HCT116 (cell line): ENCODE results near the gene NPAS4.

Experiments used
- ATF3 ChIP-seq: IDR thresholded peaks from 2 replicates; pipeline ENCODE4 v1.6.1; 2012
- CEBPB ChIP-seq: IDR thresholded peaks from 2 replicates; pipeline ENCODE4 v1.6.1; 2012; ENCODE audit warnings: low read depth
- CTCF ChIP-seq, 3 experiments: fragments of 200-600 bp in 1 of 3; sonication (generic) in 1 of 3; IDR thresholded peaks in 2 of 3; conservative IDR thresholded peaks in 1 of 3; 2 replicates each; pipeline ENCODE4 v1.5.1; 2012 to 2017; ENCODE audit warnings: low read depth in 2 of 3, low read length in 2 of 3, antibody characterized with exemption in 1 of 3, borderline replicate concordance in 1 of 3, control low read depth in 1 of 3, mild to moderate bottlenecking in 1 of 3, mixed read lengths in 1 of 3, mixed run types in 1 of 3, moderate library complexity in 1 of 3; ENCODE audit not compliant: insufficient read depth in 1 of 3
- EZH2phosphoT487 ChIP-seq: fragments of 200-600 bp; IDR thresholded peaks from 2 replicates; pipeline ENCODE4 v1.6.1; 2018; ENCODE audit warnings: antibody characterized with exemption, borderline replicate concordance
- JUND ChIP-seq: IDR thresholded peaks from 2 replicates; pipeline ENCODE4 v1.6.1; 2012
- POLR2A ChIP-seq: IDR thresholded peaks from 2 replicates; pipeline ENCODE4 v1.7.0; 2011; ENCODE audit warnings: borderline replicate concordance; ENCODE audit not compliant: insufficient read depth, insufficient read length; ENCODE audit errors: extremely low read depth
- POLR2AphosphoS5 ChIP-seq: IDR thresholded peaks from 2 replicates; pipeline ENCODE4 v1.6.1; 2011; ENCODE audit warnings: mild to moderate bottlenecking, low read depth, low read length, moderate library complexity
- RAD21 ChIP-seq: IDR thresholded peaks from 2 replicates; pipeline ENCODE4 v1.6.1; 2012; ENCODE audit warnings: low read depth, mild to moderate bottlenecking
- REST ChIP-seq: IDR thresholded peaks from 2 replicates; pipeline ENCODE4 v1.6.1; 2012; ENCODE audit warnings: low read depth
- SP1 ChIP-seq: IDR thresholded peaks from 2 replicates; pipeline ENCODE4 v1.6.1; 2012; ENCODE audit warnings: low read depth
- SRF ChIP-seq: IDR thresholded peaks from 2 replicates; pipeline ENCODE4 v1.6.1; 2012; ENCODE audit warnings: low read depth
- ZBTB33 ChIP-seq: IDR thresholded peaks from 2 replicates; pipeline ENCODE4 v1.6.1; 2011; ENCODE audit warnings: mild to moderate bottlenecking, low read length, moderate library complexity; ENCODE audit not compliant: insufficient replicate concordance; ENCODE audit errors: extremely low read depth
- ZFX ChIP-seq: fragments of 450-650 bp; IDR thresholded peaks from 2 replicates; pipeline ENCODE4 v1.6.1; 2017

- TF ChIP-seq EZH2phosphoT487 (no peak), CTCF (IDR thresholded peaks at IDR 0.05 in 2 of 3, conservative IDR thresholded peaks at IDR 0.05 in 1 of 3; ENCODE audit: borderline replicate concordance in 1 of 3, insufficient read depth in 1 of 3, low read depth in 2 of 3, low read length in 2 of 3) (no peak), POLR2A (no peak), JUND (no peak), REST (no peak), ZBTB33 (no peak), ZFX (no peak), POLR2AphosphoS5 (no peak), RAD21 (no peak), SRF (no peak), CEBPB (no peak), ATF3 (no peak), SP1 (no peak)
These were observed 11.6 kb upstream of the NPAS4 start for GRCh38 chr11:66409226-66409625.
